Ascending aorta (tissue), 2 donors: Measurements from ENCODE around the gene CST8. TPM values are rescaled to one million over a fixed set of nuclear protein-coding genes. Genes with fewer than 3 reads are reported as not detected.

ENCODE experiments used
- DNase-seq, 2 donors: peaks; one replicate each; pipeline ENCODE4 v3.0.0-alpha.2; 2019; ENCODE audit warnings: low spot score in 2 of 2
- H3K27ac ChIP-seq, 2 donors: fragments of 200-600 bp; sonication (generic); one replicate each; pipeline ENCODE4 v1.5.1; 2016 to 2017; ENCODE audit warnings: mild to moderate bottlenecking in 1 of 2
- H3K27me3 ChIP-seq: fragments of 200-600 bp; sonication (generic); one replicate; pipeline ENCODE4 v1.5.1; 2017
- H3K36me3 ChIP-seq, 2 donors: fragments of 200-600 bp; sonication (generic); one replicate each; pipeline ENCODE4 v1.5.1; 2016
- H3K4me1 ChIP-seq, 2 donors: fragments of 200-600 bp; sonication (generic); one replicate each; pipeline ENCODE4 v1.5.1; 2016 to 2017; ENCODE audit warnings: mild to moderate bottlenecking in 1 of 2
- H3K4me3 ChIP-seq, 2 donors: fragments of 200-600 bp; sonication (generic); one replicate each; pipeline ENCODE4 v1.5.1; 2016 to 2017; ENCODE audit warnings: mild to moderate bottlenecking in 1 of 2
- H3K9me3 ChIP-seq, 2 donors: fragments of 200-600 bp; sonication (generic); one replicate each; pipeline ENCODE4 v1.5.1; 2016
- CTCF ChIP-seq, 3 experiments: fragments of 200-600 bp in 2 of 3; fragments of 450-650 bp in 1 of 3; sonication (generic) in 2 of 3; IDR thresholded peaks; one replicate each; pipeline ENCODE4 v1.5.1; 2016 to 2019; ENCODE audit warnings: antibody characterized with exemption in 3 of 3, mild to moderate bottlenecking in 1 of 3, moderate library complexity in 1 of 3
- intact Hi-C: fragments of 100-400 bp; cut with DNase I; formaldehyde crosslinking; loops from one replicate; pipeline ENCODE4 v1.15.1; 2023
- total RNA-seq: library from RNA; depleted of rRNA; stranded (reverse); fragments of >200 nt; gene quantifications from one replicate; pipeline ENCODE4 v1.1.0, GENCODE V29; 2016

Gene CST8
- total RNA-seq, 1 donor from 2014 or later: not detected

GRCh38 chr20:23519556-23519955, 28.6 kb downstream of the CST8 start:
- no peaks in the 10 kb centered on the region for H3K9me3 ChIP-seq
- intact Hi-C loops: no loop called here
- H3K4me3 ChIP-seq: no peak overlapping the region
- no peak for TF ChIP-seq CTCF (IDR thresholded peaks at IDR 0.05)
- H3K27ac ChIP-seq: no peak overlapping the region
- no peaks in the 10 kb centered on the region for H3K4me1 ChIP-seq
- H3K27me3 ChIP-seq: no peaks in the 10 kb centered on the region
- no peaks in the 10 kb centered on the region for H3K36me3 ChIP-seq
- no peak for DNase-seq

- Histone ChIP-seq H3K4me1 (no peaks in the 10 kb centered on the region), H3K9me3 (no peaks in the 10 kb centered on the region), H3K36me3 (no peaks in the 10 kb centered on the region), H3K27me3 (no peaks in the 10 kb centered on the region), H3K4me3 (no peak overlapping the region), H3K27ac (no peak overlapping the region)
- intact Hi-C loops: no loop called here
- no peak for DNase-seq
- TF ChIP-seq CTCF (IDR thresholded peaks at IDR 0.05): no peak
These were observed 29.3 kb downstream of the CST8 start for GRCh38 chr20:23520185-23520584.

GRCh38 chr20:23524146-23524545, 33.2 kb downstream of the CST8 start:
- no peak overlapping the region for H3K27ac ChIP-seq
- no peaks in the 10 kb centered on the region for H3K4me1 ChIP-seq
- no peak for TF ChIP-seq CTCF (IDR thresholded peaks at IDR 0.05)
- intact Hi-C loops: no loop called here
- H3K36me3 ChIP-seq: no peaks in the 10 kb centered on the region
- no peaks in the 10 kb centered on the region for H3K27me3 ChIP-seq
- DNase-seq: no peak
- no peak overlapping the region for H3K4me3 ChIP-seq
- H3K9me3 ChIP-seq: no peaks in the 10 kb centered on the region

GRCh38 chr20:23526850-23527249, 35.9 kb downstream of the CST8 start:
- intact Hi-C loops: no loop called here
- TF ChIP-seq CTCF (IDR thresholded peaks at IDR 0.05): no peak
- Histone ChIP-seq H3K27me3 (no peaks in the 10 kb centered on the region), H3K4me1 (no peaks in the 10 kb centered on the region), H3K36me3 (no peaks in the 10 kb centered on the region), H3K9me3 (no peaks in the 10 kb centered on the region), H3K4me3 (no peak overlapping the region), H3K27ac (no peak overlapping the region)
- DNase-seq: no peak

GRCh38 chr20:23528867-23529431, 38.0 kb downstream of the CST8 start:
- Histone ChIP-seq H3K4me3 (no peak overlapping the region), H3K27ac (no peak overlapping the region), H3K4me1 (no peaks in the 10 kb centered on the region), H3K36me3 (no peaks in the 10 kb centered on the region), H3K27me3 (no peaks in the 10 kb centered on the region), H3K9me3 (no peaks in the 10 kb centered on the region)
- no peak for TF ChIP-seq CTCF (IDR thresholded peaks at IDR 0.05)
- DNase-seq: no peak
- intact Hi-C loops: no loop called here
